ENCODE results near the gene RARB. TPM values are rescaled to one million over a fixed set of nuclear protein-coding genes. Genes with fewer than 3 reads are reported as not detected.

Gene RARB
- total and polyA plus RNA-seq, 2 donors (not counting 3 experiments of a cell fraction or from before 2014, with no cell fraction given): 15.3 to 23.4 TPM

DNA sequence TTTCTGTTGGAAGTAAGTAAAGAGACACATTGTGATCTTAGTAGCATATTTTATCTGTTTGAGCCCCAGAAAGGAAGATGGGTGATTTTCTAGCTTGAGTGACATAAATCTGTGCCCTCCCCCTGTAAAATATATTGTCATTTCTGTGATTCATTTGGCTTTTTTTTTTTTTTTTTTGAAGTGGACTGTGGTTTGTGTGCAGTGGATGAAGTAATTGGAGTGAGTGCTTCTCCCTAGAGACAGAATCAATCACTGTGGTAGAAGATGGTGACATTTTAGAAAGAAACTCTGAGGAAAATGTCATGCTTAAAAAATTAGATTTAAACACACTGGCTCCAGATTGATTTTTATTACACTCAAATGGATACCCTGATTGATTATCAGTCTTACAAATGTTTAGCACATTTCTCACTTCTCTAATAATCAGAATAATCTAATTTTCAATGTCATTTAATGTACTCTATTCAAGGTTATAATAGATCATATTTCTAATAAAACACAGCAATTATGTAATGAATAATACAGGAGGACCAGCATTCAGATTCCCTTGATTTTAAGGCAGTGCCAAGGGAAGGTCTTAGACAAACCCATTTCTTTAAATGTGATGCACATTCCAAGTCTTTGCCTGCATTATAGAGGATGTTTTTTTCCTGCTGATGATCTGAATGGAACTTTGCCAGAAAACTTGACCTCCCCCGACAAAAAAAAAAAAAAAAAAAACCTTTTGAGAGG is 120.0 kb downstream of the RARB start:
- Histone ChIP-seq H3K9me3 (replicated peaks; ENCODE audit: control insufficient read depth, insufficient read depth, low read length) (no peaks in the 10 kb centered on the region), H2AFZ (ENCODE audit: low read depth, low read length) (no peak overlapping the region), H3K79me2 (ENCODE audit: control insufficient read depth, insufficient read depth, low read length) (peaks cover 2% of the 10 kb centered on the region), H3K27me3 (ENCODE audit: control insufficient read depth in 2 of 2, insufficient read depth in 2 of 2, low read length in 2 of 2) (no peaks in the 10 kb centered on the region), H3K9ac (replicated peaks; ENCODE audit: extremely low read depth, insufficient read depth, low read length) (no peak overlapping the region), H3K4me3 (replicated peaks in 1 of 3; ENCODE audit: insufficient read depth in 1 of 3, low read depth in 1 of 3, low read length in 3 of 3) (no peak overlapping the region), H3K4me2 (ENCODE audit: insufficient read depth, low read length) (no peak overlapping the region), H4K20me1 (replicated peaks; ENCODE audit: control insufficient read depth, extremely low read depth, insufficient read depth, low read length) (no peaks in the 10 kb centered on the region), H3K4me1 (ENCODE audit: control insufficient read depth, extremely low read depth, insufficient read depth, low read length) (peaks cover 9% of the 10 kb centered on the region), H3K27ac (ENCODE audit: insufficient read depth, low read depth, low read length) (no peak overlapping the region), H3K9me1 (replicated peaks; ENCODE audit: control insufficient read depth, extremely low read depth, insufficient read depth, low read length) (no peaks in the 10 kb centered on the region), H3K36me3 (ENCODE audit: control insufficient read depth in 2 of 2, extremely low read depth in 1 of 2, insufficient read depth in 2 of 2, low read length in 2 of 2) (no peaks in the 10 kb centered on the region)
- intact Hi-C loops (cut with micrococcal nuclease) (no loop called here), dilution Hi-C loops (cut with MboI; ENCODE audit: extremely low pct_ligation_motif_present, low sequenced_read_pairs) (no loop called here)
- POLR2A ChIA-PET: interaction anchor here (0.7 kb wide), 1 partner anchor 56 kb away, joined by 4 read pairs; no protein-coding TSS in a partner anchor
- no TSS peak for BruUV-seq (replicated peaks)
- CTCF ChIA-PET: interaction anchor here (0.6 to 1.3 kb wide), 7 partner anchors 13 to 46 kb away, joined by 3 to 5 read pairs (median 4); no protein-coding TSS in a partner anchor
- FAIRE-seq (no peak), DNase-seq (ENCODE audit: low read depth, low spot score) (no peak)
- TF ChIP-seq GATA2 (IDR thresholded peaks at IDR 0.05; ENCODE audit: insufficient read depth, insufficient read length, low read depth, low read length) (no peak), POLR2AphosphoS5 (IDR thresholded peaks at IDR 0.05; ENCODE audit: insufficient read depth, low read depth, low read length) (no peak), MYC (IDR thresholded peaks at IDR 0.05; ENCODE audit: low read depth, low read length) (no peak), FOS (IDR thresholded peaks at IDR 0.05; ENCODE audit: borderline replicate concordance, insufficient read depth, low read length) (no peak), POLR2A (IDR thresholded peaks at IDR 0.05; ENCODE audit: low read depth, low read length) (no peak), EZH2 (IDR thresholded peaks at IDR 0.05; ENCODE audit: borderline replicate concordance, low read depth, low read length, severe bottlenecking) (no peak), JUN (IDR thresholded peaks at IDR 0.05; ENCODE audit: borderline replicate concordance, insufficient read depth, insufficient read length, low read depth) (no peak)
- TF ChIP-seq, protein P1, sequence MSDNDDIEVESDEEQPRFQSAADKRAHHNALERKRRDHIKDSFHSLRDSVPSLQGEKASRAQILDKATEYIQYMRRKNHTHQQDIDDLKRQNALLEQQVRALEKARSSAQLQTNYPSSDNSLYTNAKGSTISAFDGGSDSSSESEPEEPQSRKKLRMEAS (IDR thresholded peaks at IDR 0.05; ENCODE audit: insufficient read depth, insufficient read length): no peak
- TF ChIP-seq, protein P2, sequence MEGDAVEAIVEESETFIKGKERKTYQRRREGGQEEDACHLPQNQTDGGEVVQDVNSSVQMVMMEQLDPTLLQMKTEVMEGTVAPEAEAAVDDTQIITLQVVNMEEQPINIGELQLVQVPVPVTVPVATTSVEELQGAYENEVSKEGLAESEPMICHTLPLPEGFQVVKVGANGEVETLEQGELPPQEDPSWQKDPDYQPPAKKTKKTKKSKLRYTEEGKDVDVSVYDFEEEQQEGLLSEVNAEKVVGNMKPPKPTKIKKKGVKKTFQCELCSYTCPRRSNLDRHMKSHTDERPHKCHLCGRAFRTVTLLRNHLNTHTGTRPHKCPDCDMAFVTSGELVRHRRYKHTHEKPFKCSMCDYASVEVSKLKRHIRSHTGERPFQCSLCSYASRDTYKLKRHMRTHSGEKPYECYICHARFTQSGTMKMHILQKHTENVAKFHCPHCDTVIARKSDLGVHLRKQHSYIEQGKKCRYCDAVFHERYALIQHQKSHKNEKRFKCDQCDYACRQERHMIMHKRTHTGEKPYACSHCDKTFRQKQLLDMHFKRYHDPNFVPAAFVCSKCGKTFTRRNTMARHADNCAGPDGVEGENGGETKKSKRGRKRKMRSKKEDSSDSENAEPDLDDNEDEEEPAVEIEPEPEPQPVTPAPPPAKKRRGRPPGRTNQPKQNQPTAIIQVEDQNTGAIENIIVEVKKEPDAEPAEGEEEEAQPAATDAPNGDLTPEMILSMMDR (IDR thresholded peaks at IDR 0.05; ENCODE audit: extremely low read depth in 1 of 2, insufficient read depth in 1 of 2, low read depth in 1 of 2, low read length in 2 of 2): no peak
